ENCODE measurements around the gene UFL1. TPM values are rescaled to one million over a fixed set of nuclear protein-coding genes. Genes with fewer than 3 reads are reported as not detected.

UFL1 gene
- total and polyA plus RNA-seq, 2 experiments from 2014 or later = 22.0 to 25.2 TPM

DNA sequence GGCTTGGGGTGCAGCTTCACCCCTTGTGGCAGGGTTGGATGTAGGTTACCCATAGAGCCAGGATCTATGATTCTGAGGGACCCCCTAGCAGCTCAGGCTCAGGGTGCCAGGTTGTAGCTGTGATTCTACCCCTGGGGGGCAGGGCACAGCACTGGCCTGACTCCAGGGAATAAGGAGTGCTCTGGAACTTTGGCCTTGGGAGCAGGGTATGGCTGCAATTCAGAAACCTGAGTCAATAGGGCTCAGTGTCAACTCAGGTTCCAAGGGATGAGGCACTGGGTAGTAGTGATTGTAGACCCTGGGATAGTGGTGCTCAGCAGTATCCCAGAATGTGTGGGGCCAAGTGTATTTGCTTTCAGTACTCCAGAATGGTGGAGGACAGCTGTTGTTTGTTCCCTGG lies 49.9 kb downstream of the UFL1 start:
- Histone ChIP-seq H3K4me3 (no peak overlapping the region), H3K36me3 (ENCODE audit: low read depth) (no peaks in the 10 kb centered on the region), H3K4me2 (ENCODE audit: unreplicated experiment) (no peak overlapping the region), H3K4me1 (ENCODE audit: insufficient read depth) (no peaks in the 10 kb centered on the region), H3K9me3 (ENCODE audit: low read depth) (no peaks in the 10 kb centered on the region), H3K79me2 (ENCODE audit: insufficient read depth) (no peaks in the 10 kb centered on the region), H3K9ac (no peak overlapping the region), H2AFZ (no peak overlapping the region), H3K27me3 (replicated peaks; ENCODE audit: insufficient read depth) (no peaks in the 10 kb centered on the region), H3K9me2 (ENCODE audit: insufficient read depth) (no peaks in the 10 kb centered on the region), H3F3A (ENCODE audit: insufficient read depth) (no peaks in the 10 kb centered on the region), H4K20me1 (ENCODE audit: insufficient read depth) (no peaks in the 10 kb centered on the region), H3K27ac (no peak overlapping the region)
- in situ Hi-C loops (cut with MboI) = no loop called here
- TF ChIP-seq EZH2 (IDR thresholded peaks at IDR 0.05; ENCODE audit: insufficient read depth, poor library complexity, severe bottlenecking) (no peak), EZH2phosphoT487 (IDR thresholded peaks at IDR 0.05; ENCODE audit: insufficient read depth, low read depth) (no peak)
- no peak for DNase-seq

DNA sequence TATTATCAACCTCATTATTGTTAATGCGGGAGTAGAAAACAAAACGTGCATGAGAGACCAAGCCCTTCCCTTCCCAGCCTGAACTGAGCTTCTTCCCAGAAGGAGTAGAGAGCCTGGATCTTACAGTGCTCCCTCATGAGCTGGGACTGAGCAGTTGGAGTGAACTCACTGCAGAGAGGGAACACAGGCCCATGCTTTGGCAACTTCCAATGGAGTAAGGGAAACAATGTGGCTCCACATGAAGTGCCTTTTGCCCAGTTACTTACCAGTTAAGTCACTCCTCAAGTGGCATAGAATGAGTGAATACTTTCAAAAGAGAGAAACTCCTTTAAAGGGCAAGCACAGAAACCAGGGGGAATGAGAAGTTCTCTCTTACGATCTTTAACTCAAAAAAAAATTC lies 53.8 kb downstream of the UFL1 start:
- in situ Hi-C loops (cut with MboI) = no loop called here
- no peaks in the 10 kb centered on the region for H3F3A ChIP-seq (ENCODE audit: insufficient read depth)
- 44 to 50% methylated on average over 3 of the region's 3 CpGs for WGBS, 2 experiments (ENCODE audit: low coverage in 1 of 2, low lambda C conversion rate in 2 of 2, missing lambda C conversion rate in 2 of 2)
- H3K9me3 ChIP-seq (ENCODE audit: low read depth) = no peaks in the 10 kb centered on the region
- H2AFZ ChIP-seq = no peak overlapping the region
- H3K27me3 ChIP-seq (replicated peaks; ENCODE audit: insufficient read depth) = 0 out of 2 replicates have a peak, but pooled peaks cover 5% of the 10 kb centered on the region
- no peak for TF ChIP-seq EZH2phosphoT487 (IDR thresholded peaks at IDR 0.05; ENCODE audit: insufficient read depth, low read depth)
- no peak for TF ChIP-seq EZH2 (IDR thresholded peaks at IDR 0.05; ENCODE audit: insufficient read depth, poor library complexity, severe bottlenecking)
- H3K4me1 ChIP-seq (ENCODE audit: insufficient read depth) = no peaks in the 10 kb centered on the region
- H3K4me2 ChIP-seq (ENCODE audit: unreplicated experiment) = no peak overlapping the region
- DNase-seq = no peak
- H3K36me3 ChIP-seq (ENCODE audit: low read depth) = no peaks in the 10 kb centered on the region
- H4K20me1 ChIP-seq (ENCODE audit: insufficient read depth) = no peaks in the 10 kb centered on the region
- no peak overlapping the region for H3K27ac ChIP-seq
- no peaks in the 10 kb centered on the region for H3K79me2 ChIP-seq (ENCODE audit: insufficient read depth)
- no peak overlapping the region for H3K9ac ChIP-seq
- no peaks in the 10 kb centered on the region for H3K9me2 ChIP-seq (ENCODE audit: insufficient read depth)
- no peak overlapping the region for H3K4me3 ChIP-seq

DNA sequence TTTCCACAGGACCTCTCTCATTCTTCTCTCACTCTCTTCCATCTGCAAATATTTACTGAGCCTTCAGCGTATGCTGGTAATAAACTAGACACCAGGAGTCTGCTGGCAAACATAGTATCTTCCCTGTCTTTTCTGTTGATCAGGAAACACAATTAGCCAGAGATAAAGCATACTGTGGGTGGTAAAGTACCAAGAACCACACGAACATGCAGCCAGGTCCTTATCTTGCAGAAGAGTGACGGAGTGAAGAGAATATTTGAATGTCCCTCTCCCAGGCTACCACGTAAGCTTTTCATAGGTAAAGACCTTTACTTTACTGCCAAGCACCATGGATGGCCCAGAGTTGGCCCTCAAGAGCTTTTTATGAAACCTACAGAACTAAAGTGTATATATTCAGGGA lies 54.6 kb downstream of the UFL1 start:
- no peak for TF ChIP-seq EZH2 (IDR thresholded peaks at IDR 0.05; ENCODE audit: insufficient read depth, poor library complexity, severe bottlenecking)
- no peak for TF ChIP-seq EZH2phosphoT487 (IDR thresholded peaks at IDR 0.05; ENCODE audit: insufficient read depth, low read depth)
- Histone ChIP-seq H3K9me2 (ENCODE audit: insufficient read depth) (no peaks in the 10 kb centered on the region), H3K36me3 (ENCODE audit: low read depth) (no peaks in the 10 kb centered on the region), H4K20me1 (ENCODE audit: insufficient read depth) (no peaks in the 10 kb centered on the region), H3K9me3 (ENCODE audit: low read depth) (no peaks in the 10 kb centered on the region), H3K4me1 (ENCODE audit: insufficient read depth) (no peaks in the 10 kb centered on the region), H3K79me2 (ENCODE audit: insufficient read depth) (no peaks in the 10 kb centered on the region), H2AFZ (no peak overlapping the region), H3K4me3 (no peak overlapping the region), H3K4me2 (ENCODE audit: unreplicated experiment) (no peak overlapping the region), H3K27ac (no peak overlapping the region), H3F3A (ENCODE audit: insufficient read depth) (no peaks in the 10 kb centered on the region), H3K27me3 (replicated peaks; ENCODE audit: insufficient read depth) (0 out of 2 replicates have a peak, but pooled peaks cover 5% of the 10 kb centered on the region), H3K9ac (no peak overlapping the region)
- 27 to 32% methylated on average over 4 of the region's 4 CpGs for WGBS, 2 experiments (ENCODE audit: low coverage in 1 of 2, low lambda C conversion rate in 2 of 2, missing lambda C conversion rate in 2 of 2)
- in situ Hi-C loops (cut with MboI) = no loop called here
- no peak for DNase-seq

DNA sequence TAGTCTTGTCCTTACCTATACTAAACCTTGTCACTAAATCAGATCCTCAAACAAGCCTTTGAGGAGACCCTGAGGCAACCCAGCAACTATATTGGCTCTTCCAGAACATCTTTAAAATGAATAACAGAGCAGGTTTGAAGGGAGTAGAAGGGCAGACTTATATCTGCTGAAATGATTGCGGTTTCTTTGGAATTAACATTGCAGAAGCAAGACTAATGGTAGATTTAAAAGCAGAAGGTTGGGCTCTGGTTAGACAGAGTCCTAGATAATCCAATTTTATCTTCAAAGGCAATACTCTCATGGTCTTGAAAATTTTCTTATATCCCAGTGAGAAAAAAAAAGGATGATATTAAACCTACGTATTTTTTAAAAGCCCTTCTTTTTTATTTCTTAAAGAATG lies 60.4 kb downstream of the UFL1 start:
- no peak overlapping the region for H3K4me3 ChIP-seq
- H2AFZ ChIP-seq = no peak overlapping the region
- no peak for TF ChIP-seq EZH2phosphoT487 (IDR thresholded peaks at IDR 0.05; ENCODE audit: insufficient read depth, low read depth)
- no peak for TF ChIP-seq EZH2 (IDR thresholded peaks at IDR 0.05; ENCODE audit: insufficient read depth, poor library complexity, severe bottlenecking)
- no peak overlapping the region for H3K27ac ChIP-seq
- 36 to 46% methylated on average over 2 of the region's 2 CpGs for WGBS, 2 experiments (ENCODE audit: low coverage in 1 of 2, low lambda C conversion rate in 2 of 2, missing lambda C conversion rate in 2 of 2)
- H3K9me3 ChIP-seq (ENCODE audit: low read depth) = no peaks in the 10 kb centered on the region
- no peaks in the 10 kb centered on the region for H3K79me2 ChIP-seq (ENCODE audit: insufficient read depth)
- H3K36me3 ChIP-seq (ENCODE audit: low read depth) = no peaks in the 10 kb centered on the region
- H3F3A ChIP-seq (ENCODE audit: insufficient read depth) = no peaks in the 10 kb centered on the region
- no peak overlapping the region for H3K4me2 ChIP-seq (ENCODE audit: unreplicated experiment)
- no peaks in the 10 kb centered on the region for H3K4me1 ChIP-seq (ENCODE audit: insufficient read depth)
- in situ Hi-C loops (cut with MboI) = no loop called here
- no peak for DNase-seq
- no peak overlapping the region for H3K9ac ChIP-seq
- 0 out of 2 replicates have a peak, but pooled peaks cover 5% of the 10 kb centered on the region for H3K27me3 ChIP-seq (replicated peaks; ENCODE audit: insufficient read depth)
- H4K20me1 ChIP-seq (ENCODE audit: insufficient read depth) = no peaks in the 10 kb centered on the region
- no peaks in the 10 kb centered on the region for H3K9me2 ChIP-seq (ENCODE audit: insufficient read depth)

DNA sequence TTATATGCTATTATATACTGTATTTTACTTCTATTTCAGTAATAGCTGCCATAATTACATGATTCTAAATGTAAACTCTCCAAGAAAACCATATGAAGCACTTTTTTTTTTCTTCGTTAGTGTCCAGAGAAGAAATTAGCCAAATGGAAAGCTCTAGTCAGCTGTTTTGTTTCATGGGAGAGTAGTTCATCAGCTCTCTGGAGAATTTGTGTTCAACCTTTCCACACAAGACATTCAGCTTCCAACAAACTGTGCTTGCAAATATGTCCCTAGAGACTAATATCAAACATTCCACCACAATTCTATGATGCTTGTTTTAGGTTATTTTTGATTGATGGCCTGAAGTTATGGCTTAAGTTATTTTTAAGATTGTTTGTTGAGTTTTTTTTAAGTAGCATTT lies 60.8 kb downstream of the UFL1 start:
- Histone ChIP-seq H3K4me1 (ENCODE audit: insufficient read depth) (no peaks in the 10 kb centered on the region), H3K9ac (no peak overlapping the region), H3K9me2 (ENCODE audit: insufficient read depth) (no peaks in the 10 kb centered on the region), H3K79me2 (ENCODE audit: insufficient read depth) (no peaks in the 10 kb centered on the region), H3F3A (ENCODE audit: insufficient read depth) (no peaks in the 10 kb centered on the region), H3K27ac (no peak overlapping the region), H3K4me2 (ENCODE audit: unreplicated experiment) (no peak overlapping the region), H3K4me3 (no peak overlapping the region), H3K36me3 (ENCODE audit: low read depth) (no peaks in the 10 kb centered on the region), H4K20me1 (ENCODE audit: insufficient read depth) (no peaks in the 10 kb centered on the region), H3K27me3 (replicated peaks; ENCODE audit: insufficient read depth) (0 out of 2 replicates have a peak, but pooled peaks cover 5% of the 10 kb centered on the region), H3K9me3 (ENCODE audit: low read depth) (no peaks in the 10 kb centered on the region), H2AFZ (no peak overlapping the region)
- no peak for TF ChIP-seq EZH2phosphoT487 (IDR thresholded peaks at IDR 0.05; ENCODE audit: insufficient read depth, low read depth)
- in situ Hi-C loops (cut with MboI) = no loop called here
- DNase-seq = no peak
- WGBS, 2 experiments (ENCODE audit: low coverage in 1 of 2, low lambda C conversion rate in 2 of 2, missing lambda C conversion rate in 2 of 2) = 23 to 31% methylated on average over 1 of the region's 1 CpG

Data from GM23248 (cell line).